Activated CD4-positive, alpha-beta memory T cell treated with anti-CD3 and anti-CD28 coated beads for 36 hours (primary cell): ENCODE data around the gene NFIB. TPM values are rescaled to one million over a fixed set of nuclear protein-coding genes. Genes with fewer than 3 reads are reported as not detected.

Experiments used
- CTCF ChIA-PET: fragments of 350-600 bp; sonication (Branson Sonifier 250); formaldehyde crosslinking; loops from one replicate; lab custom pipeline; 2021; ENCODE audit warnings: antibody characterized with exemption, inconsistent platforms; lab: Charles Lee
- POLR2A ChIA-PET: fragments of 350-600 bp; sonication (Branson Sonifier 250); formaldehyde crosslinking; loops from one replicate; lab custom pipeline; 2021; ENCODE audit warnings: antibody characterized with exemption; lab: Charles Lee
- DNase-seq: peaks from one replicate; pipeline ENCODE4 v3.0.0-alpha.2; 2020
- H3K27ac Mint-ChIP-seq: one replicate; pipeline ENCODE4 v1.8.0; 2021; ENCODE audit warnings: mixed read lengths
- H3K27me3 Mint-ChIP-seq: one replicate; pipeline ENCODE4 v1.8.0; 2021; ENCODE audit warnings: mixed read lengths
- H3K36me3 Mint-ChIP-seq: one replicate; pipeline ENCODE4 v1.8.0; 2021; ENCODE audit warnings: mixed read lengths
- H3K4me1 Mint-ChIP-seq: one replicate; pipeline ENCODE4 v1.8.0; 2021; ENCODE audit warnings: low read depth, mixed read lengths
- H3K4me3 Mint-ChIP-seq: one replicate; pipeline ENCODE4 v1.8.0; 2021; ENCODE audit warnings: mild to moderate bottlenecking, mixed read lengths
- H3K9me3 Mint-ChIP-seq: one replicate; pipeline ENCODE4 v1.8.0; 2021; ENCODE audit warnings: mixed read lengths
- intact Hi-C: fragments of 100-400 bp; cut with micrococcal nuclease; formaldehyde crosslinking; loops from one replicate; pipeline ENCODE4 v1.15.1; 2023
- total RNA-seq, 2 experiments: library from RNA; stranded (reverse); gene quantifications; one replicate each; pipeline ENCODE4 v1.2.3, GENCODE V29; 2021

NFIB gene
- not detected for total RNA-seq

DNA sequence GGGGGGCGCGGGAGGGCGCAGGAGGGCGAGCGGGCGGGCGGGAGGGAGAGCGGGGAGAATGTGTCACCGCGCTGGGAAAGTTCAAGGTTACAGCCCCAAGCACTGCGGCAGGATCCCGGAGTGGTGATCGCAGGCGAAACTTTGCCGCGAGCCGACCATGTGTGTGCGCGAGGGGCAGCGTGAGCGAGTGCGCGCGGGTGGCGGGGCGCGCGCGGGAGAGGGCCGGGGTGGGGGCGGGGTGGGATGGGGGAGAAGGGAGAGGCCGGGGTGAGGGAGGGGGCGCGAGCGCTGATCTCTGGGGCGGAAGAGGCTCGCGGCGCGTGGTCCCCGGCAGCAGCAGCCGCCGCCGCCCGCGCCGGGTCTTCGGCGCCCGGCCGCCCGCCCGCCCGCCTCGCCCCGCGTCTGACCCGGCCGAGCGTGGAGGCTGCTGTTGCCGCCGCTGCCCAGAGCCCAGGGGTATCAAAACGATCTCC is at the start of gene NFIB:
NFIB (minus strand) TSS at position 191 of the 473 bp plus-strand sequence. CDS start 630 bp downstream, outside the sequence.
- H3K27me3 Mint-ChIP-seq, result peaks cover 56% of the 10 kb centered on the region
- ChIA-PET CTCF (no interaction called here), POLR2A (no interaction called here)
- peak within 1 kb of the TSS; percentile 70 for H3K4me3 Mint-ChIP-seq
- H3K27ac Mint-ChIP-seq, result peak within 1 kb of the TSS; percentile 23
- peak; percentile 23 for DNase-seq
- peaks cover 20% of the 10 kb centered on the region for H3K4me1 Mint-ChIP-seq
- H3K9me3 Mint-ChIP-seq, result no peaks in the 10 kb centered on the region
- peaks cover 7% of the 10 kb centered on the region for H3K36me3 Mint-ChIP-seq
- intact Hi-C loops, result loop anchor here (1.0 to 2.0 kb wide), 2 partner anchors 8 to 33 kb away; no protein-coding TSS in a partner anchor

DNA sequence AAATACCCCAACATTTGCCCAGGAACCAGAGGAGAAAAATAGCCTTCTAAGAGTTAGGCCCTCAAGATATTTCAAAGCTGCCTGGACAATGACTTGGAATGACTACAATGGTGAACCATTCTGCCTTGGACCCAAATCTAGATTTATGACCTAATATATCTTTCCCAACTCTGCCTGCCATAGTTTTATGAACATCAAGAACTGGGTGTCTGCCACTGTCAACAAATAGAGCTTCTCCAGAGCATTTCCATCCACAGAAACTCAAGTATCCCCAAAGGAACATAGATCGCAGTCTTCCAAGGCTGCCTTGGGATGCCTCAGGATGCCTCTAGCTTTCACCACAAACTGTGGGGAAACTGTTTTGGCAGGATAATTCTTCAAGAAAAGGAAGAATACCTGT is 48.2 kb upstream of the NFIB start:
- intact Hi-C loops, result no loop called here
- peaks cover 5% of the 10 kb centered on the region for H3K27me3 Mint-ChIP-seq
- DNase-seq, result no peak
- H3K36me3 Mint-ChIP-seq, result no peaks in the 10 kb centered on the region
- ChIA-PET POLR2A (no interaction called here), CTCF (interaction anchor here (2.4 kb wide), 1 partner anchor 9 kb away, joined by 9 read pairs; no protein-coding TSS in a partner anchor)
- no peaks in the 10 kb centered on the region for H3K4me1 Mint-ChIP-seq
- H3K27ac Mint-ChIP-seq, result no peak overlapping the region
- no peaks in the 10 kb centered on the region for H3K9me3 Mint-ChIP-seq
- no peak overlapping the region for H3K4me3 Mint-ChIP-seq

DNA sequence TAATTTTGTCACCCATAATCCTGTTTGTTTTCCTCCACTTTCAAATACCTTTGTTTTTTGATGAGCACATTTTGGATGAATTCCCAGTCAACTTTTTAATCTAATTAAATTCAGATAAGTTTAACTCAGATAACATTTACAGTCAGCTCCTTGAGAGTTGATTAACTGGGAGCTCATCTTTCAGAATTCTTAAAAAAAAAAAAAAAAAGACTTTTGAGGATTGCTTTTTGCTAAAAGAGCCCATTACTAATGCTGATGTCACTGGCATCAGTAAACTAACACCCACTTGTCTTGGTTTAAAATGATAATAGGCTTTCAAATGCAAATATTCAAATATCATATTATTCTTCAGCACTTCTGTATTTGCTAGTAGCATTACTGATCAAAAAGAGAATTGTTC is 47.1 kb upstream of the NFIB start:
- no peak for DNase-seq
- H3K4me1 Mint-ChIP-seq, result no peaks in the 10 kb centered on the region
- H3K4me3 Mint-ChIP-seq, result no peak overlapping the region
- intact Hi-C loops, result no loop called here
- H3K27me3 Mint-ChIP-seq, result peaks cover 7% of the 10 kb centered on the region
- ChIA-PET CTCF (interaction anchor here (2.4 kb wide), 1 partner anchor 7 kb away, joined by 9 read pairs; no protein-coding TSS in a partner anchor), POLR2A (no interaction called here)
- H3K9me3 Mint-ChIP-seq, result no peaks in the 10 kb centered on the region
- H3K36me3 Mint-ChIP-seq, result no peaks in the 10 kb centered on the region
- H3K27ac Mint-ChIP-seq, result no peak overlapping the region

DNA sequence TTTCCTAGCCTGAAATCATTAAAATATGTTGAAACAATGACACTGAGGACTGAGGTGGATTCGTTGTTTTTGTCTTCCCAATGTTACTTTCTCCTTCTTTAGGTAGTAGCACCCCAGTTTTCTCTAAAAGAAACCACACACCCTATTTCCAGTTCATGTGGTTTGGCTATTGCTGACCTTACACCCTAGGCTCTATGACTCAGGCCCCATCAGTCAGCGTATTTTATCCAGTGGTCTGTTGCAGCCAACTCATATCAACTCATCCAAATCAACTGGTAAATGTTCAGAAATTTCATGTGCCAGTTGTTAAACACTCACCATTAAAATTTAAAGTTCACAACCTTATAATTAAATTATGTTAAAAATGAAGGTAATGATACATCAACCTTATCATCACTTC is 44.6 kb upstream of the NFIB start:
- no peaks in the 10 kb centered on the region for H3K36me3 Mint-ChIP-seq
- DNase-seq, result no peak
- intact Hi-C loops, result no loop called here
- H3K9me3 Mint-ChIP-seq, result no peaks in the 10 kb centered on the region
- H3K27ac Mint-ChIP-seq, result no peak overlapping the region
- POLR2A ChIA-PET, result no interaction called here
- peaks cover 18% of the 10 kb centered on the region for H3K27me3 Mint-ChIP-seq
- no peak overlapping the region for H3K4me3 Mint-ChIP-seq
- no peaks in the 10 kb centered on the region for H3K4me1 Mint-ChIP-seq
- CTCF ChIA-PET, result no interaction called here

DNA sequence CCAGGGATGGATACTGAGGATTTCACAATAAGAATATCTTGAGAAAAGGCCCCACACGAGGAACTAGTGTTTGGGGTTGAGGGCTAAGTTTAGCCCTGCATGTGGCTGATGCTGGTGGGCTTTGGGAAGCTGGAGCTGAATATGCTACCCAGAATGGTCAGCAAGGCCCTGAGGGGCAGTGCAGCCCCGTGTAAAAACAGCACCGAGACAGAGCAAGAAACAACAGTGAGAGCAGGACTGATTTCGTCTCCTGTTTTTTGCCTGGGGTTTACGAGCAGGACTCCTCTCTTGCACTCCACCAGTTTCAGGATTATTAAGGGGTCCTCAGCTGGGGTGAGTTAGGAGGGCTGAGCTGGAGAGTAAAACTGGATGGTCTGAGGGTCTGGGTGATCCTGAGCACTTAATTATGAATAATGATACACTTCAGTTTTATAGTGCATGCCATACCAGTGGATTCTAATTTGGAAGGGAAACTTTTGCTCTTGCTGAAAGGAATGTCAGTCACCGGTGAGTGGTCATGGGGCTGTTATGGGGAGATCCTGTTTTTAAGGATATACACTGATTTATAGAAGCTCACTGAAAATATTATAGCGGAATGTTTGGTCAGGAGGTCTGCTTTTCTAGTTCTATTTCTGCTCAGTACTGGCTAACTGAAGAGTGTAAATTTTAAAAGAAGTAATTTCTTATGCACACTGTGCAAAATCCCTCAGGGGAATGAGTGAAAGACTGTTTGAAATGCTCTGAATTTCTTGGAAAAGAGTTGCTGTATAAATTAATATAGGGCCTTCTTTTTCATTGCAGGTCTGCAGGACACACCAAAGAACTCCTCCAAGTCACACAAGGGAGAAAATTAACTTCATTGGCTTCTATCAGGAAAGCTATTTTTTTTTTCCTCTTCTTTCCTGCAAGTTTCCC is 42.7 kb upstream of the NFIB start:
- ChIA-PET CTCF (interaction anchor here (1.5 kb wide), 1 partner anchor 929 kb away, joined by 4 read pairs; no protein-coding TSS in a partner anchor), POLR2A (no interaction called here)
- intact Hi-C loops, result no loop called here
- Mint-ChIP-seq H3K36me3 (no peaks in the 10 kb centered on the region), H3K4me3 (no peak overlapping the region), H3K27me3 (peaks cover 30% of the 10 kb centered on the region), H3K27ac (no peak overlapping the region), H3K9me3 (no peaks in the 10 kb centered on the region), H3K4me1 (no peaks in the 10 kb centered on the region)
- DNase-seq, result no peak

DNA sequence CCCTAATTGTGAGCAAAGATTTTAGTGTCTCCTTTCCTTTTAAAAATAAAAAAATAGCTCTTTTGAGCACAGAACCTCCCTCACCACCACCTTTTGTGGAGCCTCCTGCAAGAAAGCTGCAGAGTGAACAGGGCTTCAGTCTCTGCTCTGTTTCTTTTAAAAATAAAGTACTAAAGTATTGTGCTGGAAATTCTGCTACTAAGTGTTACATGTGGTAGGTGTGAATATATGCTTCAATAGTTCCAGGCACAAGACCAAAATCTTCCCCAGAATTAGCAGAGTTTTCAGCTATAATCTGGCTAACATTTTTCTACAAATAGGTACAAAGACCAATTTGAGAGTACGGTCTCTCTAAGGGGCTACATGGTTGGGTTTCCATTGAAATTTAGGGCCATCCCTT is 40.3 kb upstream of the NFIB start:
- Mint-ChIP-seq H3K27me3 (peaks cover 51% of the 10 kb centered on the region), H3K27ac (no peak overlapping the region), H3K4me1 (peaks cover 4% of the 10 kb centered on the region), H3K36me3 (no peaks in the 10 kb centered on the region), H3K9me3 (no peaks in the 10 kb centered on the region), H3K4me3 (no peak overlapping the region)
- DNase-seq, result no peak
- intact Hi-C loops, result loop anchor here (5.0 kb wide), 1 partner anchor 1002 kb away; no protein-coding TSS in a partner anchor
- ChIA-PET CTCF (interaction anchor here (0.6 to 4.9 kb wide), 14 partner anchors 8 to 1320 kb away, joined by 3 to 50 read pairs (median 4); no protein-coding TSS in a partner anchor), POLR2A (no interaction called here)

DNA sequence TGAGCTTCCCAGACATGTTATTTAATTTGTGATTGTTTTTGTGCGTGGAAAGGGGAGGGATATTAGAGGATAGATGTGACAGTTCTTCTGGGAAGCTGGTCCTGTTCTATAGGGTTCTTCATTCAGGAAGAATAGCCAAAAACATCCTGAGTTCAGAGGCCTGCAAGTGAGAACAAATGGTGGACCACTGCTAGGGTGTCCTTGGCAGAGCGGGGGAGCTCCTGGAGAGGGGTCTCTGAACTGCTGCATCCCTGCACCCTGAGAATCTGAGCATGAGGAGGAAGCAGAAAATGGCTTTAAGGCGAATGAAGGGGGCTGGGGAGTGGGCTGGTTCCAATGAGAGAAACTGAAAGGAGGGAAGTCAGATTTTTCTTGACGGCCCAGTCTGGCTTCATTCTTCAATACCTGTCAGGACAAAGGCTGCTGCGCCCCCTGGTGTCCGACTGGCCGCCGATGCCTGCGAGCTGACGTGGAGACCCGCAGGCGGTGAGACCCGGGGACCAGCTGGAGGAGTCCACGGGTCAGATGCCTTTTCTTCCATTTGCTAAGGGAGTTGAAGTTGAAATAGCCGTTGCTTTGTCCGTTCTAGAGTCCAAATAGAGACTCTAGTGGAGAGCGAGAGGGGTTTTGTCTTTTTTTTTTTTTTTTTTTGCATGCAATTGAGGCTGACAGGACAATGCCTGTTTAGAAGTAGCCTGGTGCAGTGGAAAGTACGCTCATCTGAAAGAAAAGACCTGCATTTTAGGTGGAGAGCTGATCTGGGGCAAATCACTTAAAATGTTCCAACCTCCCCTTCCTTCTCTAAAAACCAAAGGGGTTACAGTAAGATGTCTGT is 39.5 kb upstream of the NFIB start:
- peaks cover 59% of the 10 kb centered on the region for H3K27me3 Mint-ChIP-seq
- intact Hi-C loops, result loop anchor here (1.0 to 5.0 kb wide), 2 partner anchors 926 to 1001 kb away; no protein-coding TSS in a partner anchor
- POLR2A ChIA-PET, result no interaction called here
- H3K4me1 Mint-ChIP-seq, result peaks cover 4% of the 10 kb centered on the region
- CTCF ChIA-PET, result interaction anchor here (0.6 to 4.9 kb wide), 19 partner anchors 8 to 1793 kb away, joined by 3 to 50 read pairs (median 4); no protein-coding TSS in a partner anchor
- peak; percentile 85 for DNase-seq
- H3K36me3 Mint-ChIP-seq, result no peaks in the 10 kb centered on the region
- no peaks in the 10 kb centered on the region for H3K9me3 Mint-ChIP-seq
- no peak overlapping the region for H3K27ac Mint-ChIP-seq
- H3K4me3 Mint-ChIP-seq, result no peak overlapping the region

DNA sequence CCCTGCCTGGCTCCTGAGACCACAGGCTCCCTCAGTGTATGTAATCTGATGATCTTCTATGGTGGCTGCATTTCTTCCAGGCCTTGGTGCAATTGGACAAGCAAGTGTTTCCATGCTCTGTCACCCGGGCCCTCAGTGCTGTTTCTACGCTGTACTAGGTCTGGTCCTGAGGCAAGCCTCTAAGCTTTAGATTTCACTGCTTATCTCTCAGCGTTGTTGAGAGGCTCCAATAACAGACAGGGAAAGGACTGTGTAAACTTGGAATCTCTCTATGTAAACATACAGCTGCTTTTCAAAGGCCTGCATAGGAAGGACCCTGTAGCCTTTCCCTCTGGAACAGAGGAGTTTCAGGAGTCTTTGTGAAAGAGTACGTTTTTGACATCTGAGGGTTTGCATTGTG is 38.6 kb upstream of the NFIB start:
- intact Hi-C loops, result loop anchor here (5.0 kb wide), 1 partner anchor 1000 kb away; no protein-coding TSS in a partner anchor
- Mint-ChIP-seq H3K27ac (no peak overlapping the region), H3K36me3 (no peaks in the 10 kb centered on the region), H3K4me1 (peaks cover 6% of the 10 kb centered on the region), H3K4me3 (no peak overlapping the region), H3K9me3 (no peaks in the 10 kb centered on the region), H3K27me3 (peaks cover 67% of the 10 kb centered on the region)
- DNase-seq, result no peak
- CTCF ChIA-PET, result interaction anchor here (0.5 to 4.9 kb wide), 5 partner anchors 7 to 923 kb away, joined by 3 to 50 read pairs (median 4); no protein-coding TSS in a partner anchor
- POLR2A ChIA-PET, result no interaction called here

DNA sequence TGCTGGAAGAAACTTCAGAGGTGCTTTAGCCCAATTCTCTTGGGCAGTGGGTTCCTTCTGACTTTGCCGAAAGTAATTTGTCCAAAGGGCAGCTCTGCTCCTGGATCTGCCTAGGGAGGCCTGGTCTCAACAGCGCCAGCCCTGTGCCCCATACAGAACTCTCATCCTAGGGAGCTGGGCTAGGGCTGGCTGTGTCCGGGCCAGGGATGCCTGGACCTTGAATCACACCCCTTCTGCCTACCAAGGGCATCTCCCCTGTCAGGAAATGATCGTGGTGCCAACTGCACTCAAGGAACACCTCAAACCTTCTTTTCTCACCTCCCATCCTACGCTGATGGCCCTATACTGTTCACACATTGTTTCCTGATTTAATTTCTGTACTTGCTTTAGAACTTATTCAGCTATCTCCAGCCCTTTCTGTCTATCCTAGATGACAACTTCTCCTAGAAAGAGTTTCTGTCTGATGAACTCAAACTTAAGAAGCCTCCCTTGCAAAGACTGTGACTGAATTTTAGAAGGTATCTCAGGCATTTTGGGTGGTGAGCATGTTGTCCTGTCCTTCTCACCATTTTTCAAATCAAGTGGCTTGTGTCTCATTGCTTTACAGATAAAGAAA is 37.4 kb upstream of the NFIB start:
- Mint-ChIP-seq H3K36me3 (no peaks in the 10 kb centered on the region), H3K4me3 (no peak overlapping the region), H3K9me3 (no peaks in the 10 kb centered on the region), H3K27me3 (peaks cover 74% of the 10 kb centered on the region), H3K27ac (no peak overlapping the region), H3K4me1 (peaks cover 9% of the 10 kb centered on the region)
- intact Hi-C loops, result loop anchor here (5.0 kb wide), 1 partner anchor 999 kb away; no protein-coding TSS in a partner anchor
- POLR2A ChIA-PET, result no interaction called here
- no peak for DNase-seq
- CTCF ChIA-PET, result interaction anchor here (4.9 kb wide), 1 partner anchor 922 kb away, joined by 50 read pairs; no protein-coding TSS in a partner anchor

DNA sequence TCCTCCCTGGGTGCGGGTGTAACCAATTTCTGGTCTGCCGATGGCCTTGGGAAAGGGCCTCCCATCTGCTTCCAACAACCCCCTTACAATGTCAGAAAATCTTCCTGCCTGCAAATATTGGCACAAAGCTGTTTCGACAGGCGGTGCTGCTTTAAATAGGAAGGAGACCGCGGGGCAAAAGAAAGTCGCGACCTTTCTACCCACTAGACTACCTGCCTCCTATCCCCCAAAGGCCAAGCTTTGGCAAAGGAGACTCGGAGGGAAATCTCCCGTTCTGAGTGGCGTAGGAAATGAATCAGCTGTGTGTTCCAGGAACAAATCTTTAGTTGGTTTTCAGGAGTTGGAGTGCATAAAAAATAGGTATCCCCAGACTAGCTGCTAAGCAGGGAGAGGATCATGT is 36.8 kb upstream of the NFIB start:
- peaks cover 75% of the 10 kb centered on the region for H3K27me3 Mint-ChIP-seq
- H3K9me3 Mint-ChIP-seq, result no peaks in the 10 kb centered on the region
- ChIA-PET POLR2A (no interaction called here), CTCF (interaction anchor here (4.9 kb wide), 1 partner anchor 922 kb away, joined by 50 read pairs; no protein-coding TSS in a partner anchor)
- H3K4me1 Mint-ChIP-seq, result peaks cover 11% of the 10 kb centered on the region
- no peaks in the 10 kb centered on the region for H3K36me3 Mint-ChIP-seq
- no peak overlapping the region for H3K27ac Mint-ChIP-seq
- DNase-seq, result no peak
- H3K4me3 Mint-ChIP-seq, result no peak overlapping the region
- intact Hi-C loops, result loop anchor here (5.0 kb wide), 1 partner anchor 998 kb away; no protein-coding TSS in a partner anchor

DNA sequence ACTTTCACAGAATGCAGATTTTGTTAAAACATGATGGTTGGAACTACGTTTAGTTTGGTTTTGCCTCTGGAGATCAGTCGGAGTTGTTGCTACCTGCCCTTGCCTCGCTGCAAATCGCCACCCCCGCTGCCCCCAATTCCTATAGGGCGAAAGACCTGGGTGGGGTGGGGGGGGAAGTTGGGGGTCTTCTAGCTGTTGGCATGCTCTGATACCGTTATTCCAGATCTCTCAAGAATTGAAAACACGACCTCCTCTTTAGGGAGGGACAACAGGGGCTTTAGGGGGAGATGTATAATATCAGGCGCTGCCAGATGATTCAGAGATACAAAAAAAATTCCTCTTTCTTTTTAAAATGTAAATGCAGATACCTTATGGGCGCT is 36.4 kb upstream of the NFIB start:
- no peak overlapping the region for H3K4me3 Mint-ChIP-seq
- CTCF ChIA-PET, result interaction anchor here (4.9 kb wide), 1 partner anchor 921 kb away, joined by 50 read pairs; no protein-coding TSS in a partner anchor
- DNase-seq, result no peak

More for the DNA sequence above, 36.4 kb upstream of the NFIB start:
- no peak overlapping the region for H3K27ac Mint-ChIP-seq
- POLR2A ChIA-PET, result no interaction called here
- no peaks in the 10 kb centered on the region for H3K36me3 Mint-ChIP-seq
- H3K9me3 Mint-ChIP-seq, result no peaks in the 10 kb centered on the region
- peaks cover 15% of the 10 kb centered on the region for H3K4me1 Mint-ChIP-seq
- peaks cover 75% of the 10 kb centered on the region for H3K27me3 Mint-ChIP-seq
- intact Hi-C loops, result loop anchor here (5.0 kb wide), 1 partner anchor 998 kb away; no protein-coding TSS in a partner anchor
